K562 (cell line): ENCODE measurements around the gene NAGPA. TPM values are rescaled to one million over a fixed set of nuclear protein-coding genes. Genes with fewer than 3 reads are reported as not detected.

Experiments
- ATAC-seq: fragments of 200-7000 bp; cut with Tn5 transposase; 3 replicates; pipeline ENCODE4 v1.9.1; 2020; ENCODE audit warnings: moderate library complexity
- BruUV-seq: library from RNA; stranded (reverse); fragments of 400-500 nt; replicated peaks from 2 replicates; lab custom pipeline; 2021; lab: Mats Ljungman, UMichigan
- CTCF ChIA-PET: fragments of 300-600 bp; formaldehyde crosslinking; extraction: SDS; loops from one replicate; lab custom pipeline; 2021; ENCODE audit warnings: low intra/inter-chr PET ratio; lab: Yijun Ruan, JAX
- POLR2A ChIA-PET: fragments of 300-600, 350-650 bp; sonication (Branson Sonifier 250); formaldehyde crosslinking; extraction: SDS; loops from one replicate; lab custom pipeline; 2021; ENCODE audit warnings: antibody characterized with exemption, inconsistent platforms; lab: Yijun Ruan, JAX
- DNase-seq, 4 experiments: peaks; one replicate each; pipeline versions ENCODE4 v3.0.0 to v3.0.0-alpha.2; 2011 to 2018; ENCODE audit warnings: low spot score in 3 of 4, mixed read lengths in 3 of 4; ENCODE audit errors: extremely low read depth in 1 of 4
- FAIRE-seq: peaks from 2 replicates; lab custom pipeline; 2011; peaks lifted over from hg19 to GRCh38; lab: Jason Lieb, UNC
- H2AFZ ChIP-seq: 2 replicates; pipeline ENCODE4 v1.6.0; 2011; ENCODE audit warnings: low read depth, low read length, control low read depth, inconsistent platforms
- H3K27ac ChIP-seq: fragments of 200-600 bp; 3 replicates; pipeline ENCODE4 v1.8.0; 2011; ENCODE audit warnings: low read depth, mild to moderate bottlenecking, control low read depth, inconsistent platforms, low read length, moderate library complexity, mixed read lengths; ENCODE audit errors: extremely low read depth
- H3K27me3 ChIP-seq, 2 experiments: fragments of 300-600 bp in 1 of 2; 2 replicates in 1 of 2; 3 replicates in 1 of 2; pipeline versions ENCODE4 v1.6.0 to v1.8.0; 2011; ENCODE audit warnings: inconsistent platforms in 2 of 2, low read length in 2 of 2, mild to moderate bottlenecking in 1 of 2, mixed read lengths in 1 of 2, moderate library complexity in 1 of 2; ENCODE audit not compliant: control insufficient read depth in 2 of 2, insufficient read depth in 2 of 2
- H3K36me3 ChIP-seq: fragments of 300-600 bp; 3 replicates; pipeline ENCODE4 v1.8.0; 2011; ENCODE audit warnings: mild to moderate bottlenecking, low read length, inconsistent platforms; ENCODE audit not compliant: control insufficient read depth, insufficient read depth
- H3K4me1 ChIP-seq, 2 experiments: fragments of 200-600 bp in 1 of 2; replicated peaks in 1 of 2; 2 replicates in 1 of 2; 3 replicates in 1 of 2; pipeline versions ENCODE4 v1.5.1 to v1.8.0; 2011; ENCODE audit warnings: inconsistent platforms in 2 of 2, low read length in 2 of 2, mild to moderate bottlenecking in 1 of 2, mixed read lengths in 1 of 2, moderate library complexity in 1 of 2; ENCODE audit not compliant: control insufficient read depth in 2 of 2, insufficient read depth in 2 of 2
- H3K4me2 ChIP-seq: 2 replicates; pipeline ENCODE4 v1.6.1; 2011; ENCODE audit warnings: low read length, control low read depth, inconsistent platforms, mixed read lengths; ENCODE audit not compliant: insufficient read depth
- H3K4me3 ChIP-seq: fragments of 200-600 bp; sonication (generic), shearing (Covaris generic); 2 replicates; pipeline ENCODE4 v1.5.1; 2016; ENCODE audit warnings: control low read depth, inconsistent platforms
- H3K79me2 ChIP-seq: fragments of 200-600 bp; 3 replicates; pipeline ENCODE4 v1.8.0; 2011; ENCODE audit warnings: low read length, inconsistent platforms; ENCODE audit not compliant: control insufficient read depth, insufficient read depth
- H3K9ac ChIP-seq, 2 experiments: 2 replicates each; pipeline versions ENCODE4 v1.6.0 to v1.6.1; 2011; ENCODE audit warnings: low read depth in 2 of 2, low read length in 2 of 2, control low read depth in 1 of 2, inconsistent platforms in 1 of 2, mild to moderate bottlenecking in 1 of 2, mixed read lengths in 1 of 2; ENCODE audit not compliant: insufficient read depth in 1 of 2
- H3K9me1 ChIP-seq: one replicate; pipeline ENCODE4 v1.6.0; 2011; ENCODE audit warnings: inconsistent platforms, mild to moderate bottlenecking, low read length, moderate library complexity; ENCODE audit not compliant: control insufficient read depth, insufficient read depth
- H3K9me3 ChIP-seq: replicated peaks from 2 replicates; pipeline ENCODE4 v1.5.1; 2011; ENCODE audit warnings: low read depth, low read length, inconsistent platforms; ENCODE audit not compliant: control insufficient read depth, insufficient read depth
- H4K20me1 ChIP-seq: replicated peaks from 2 replicates; pipeline ENCODE4 v1.6.1; 2011; ENCODE audit warnings: low read length, inconsistent platforms, mixed read lengths; ENCODE audit not compliant: control insufficient read depth, insufficient read depth
- BCOR ChIP-seq: fragments of 450-650 bp; IDR thresholded peaks from 2 replicates; pipeline ENCODE4 v1.6.1; 2016
- DIDO1 ChIP-seq: fragments of 450-650 bp; IDR thresholded peaks from 2 replicates; pipeline ENCODE4 v1.6.1; 2016; ENCODE audit warnings: low read depth, missing biosample characterization, missing genetic modification characterization
- PHTF2 ChIP-seq: fragments of 250-450 bp; sonication (Bioruptor Pico); IDR thresholded peaks from 2 replicates; pipeline ENCODE4 v1.5.0; 2021; ENCODE audit warnings: mild to moderate bottlenecking
- PRMT5 ChIP-seq: sonication (generic); formaldehyde crosslinking; IDR thresholded peaks from 2 replicates; pipeline ENCODE4 v1.5.0; 2020; ENCODE audit warnings: missing genetic modification reagents
- ZNF217 ChIP-seq: sonication (generic); formaldehyde crosslinking; IDR thresholded peaks from 2 replicates; pipeline ENCODE4 v1.8.0; 2022; ENCODE audit warnings: mild to moderate bottlenecking, missing genetic modification reagents
- ZNF232 ChIP-seq: sonication (generic); formaldehyde crosslinking; IDR thresholded peaks from 2 replicates; pipeline ENCODE4 v1.8.0; 2022; ENCODE audit warnings: mild to moderate bottlenecking, missing genetic modification reagents
- ZNF239 ChIP-seq: fragments of 250-450 bp; sonication (Bioruptor Pico); IDR thresholded peaks from 2 replicates; pipeline ENCODE4 v1.4.0; 2020; ENCODE audit warnings: mild to moderate bottlenecking
- WGBS: fragments of 100-300 bp; shearing (Covaris generic); methylation state at CpG from one replicate; pipeline ENCODE4 v1.1.6; 2016; ENCODE audit warnings: low coverage, mixed read lengths; ENCODE audit not compliant: insufficient coverage; ENCODE audit errors: missing lambda C conversion rate; 5-methylcytosine and 5-hydroxymethylcytosine counted together
- in situ Hi-C: fragments of 300-500 bp; cut with MboI; formaldehyde crosslinking; loops from 4 replicates; pipeline ENCODE4 v1.15.0; 2018; ENCODE audit warnings: inconsistent platforms, mixed read lengths
- intact Hi-C: fragments of 100-400 bp; cut with micrococcal nuclease; formaldehyde crosslinking; loops from 2 replicates; pipeline ENCODE4 v1.14.2; 2022
- polyA plus RNA-seq, 8 experiments: library from polyadenylated mRNA; depleted of rRNA in 4 of 8; stranded (reverse) in 5 of 8; unstranded in 3 of 8; fragments of >200 nt; fragmentation: Nextera tagmentation in 2 of 8; fragmentation: Illumina TruSeq in 1 of 8; extraction: Ambion mirVana in 2 of 8; extraction: Trizol in 1 of 8; gene quantifications; 2 replicates each; pipeline versions ENCODE4 v1.2.1 to v1.2.3, GENCODE V29; 2011 to 2014; ENCODE audit warnings: inconsistent platforms in 1 of 8, missing spikeins in 1 of 8
- total RNA-seq, 7 experiments: library from RNA; depleted of rRNA in 6 of 7; stranded (reverse); fragments of >200 nt in 6 of 7; fragmentation: Illumina TruSeq in 2 of 7; extraction: Trizol in 2 of 7; gene quantifications; 2 replicates each; pipeline versions ENCODE4 v1.2.1 to v1.2.3, GENCODE V29; 2011 to 2021; ENCODE audit warnings: low replicate concordance in 1 of 7
- TF ChIP-seq, protein P1 (sequence below): sonication (generic); formaldehyde crosslinking; IDR thresholded peaks from 2 replicates; pipeline ENCODE4 v1.8.0; 2022; ENCODE audit warnings: mild to moderate bottlenecking, missing genetic modification reagents, borderline replicate concordance
- TF ChIP-seq, protein P2 (sequence below): sonication (generic); formaldehyde crosslinking; IDR thresholded peaks from 2 replicates; pipeline ENCODE4 v1.8.0; 2022; ENCODE audit warnings: mild to moderate bottlenecking, missing genetic modification reagents
- TF ChIP-seq, protein P3 (sequence below), 2 experiments: fragments of 450-650 bp in 1 of 2; IDR thresholded peaks; 2 replicates each; pipeline ENCODE4 v1.6.1; 2011 to 2017; ENCODE audit warnings: low read depth in 2 of 2, antibody characterized with exemption in 1 of 2, borderline replicate concordance in 1 of 2, low read length in 1 of 2, mild to moderate bottlenecking in 1 of 2, mixed read lengths in 1 of 2; ENCODE audit not compliant: control insufficient read depth in 1 of 2
- TF ChIP-seq, protein P4 (sequence below): fragments of 250-450 bp; sonication (Bioruptor Pico); IDR thresholded peaks from 2 replicates; pipeline ENCODE4 v1.8.0; 2022; ENCODE audit warnings: inconsistent platforms

The NAGPA gene
- total and polyA plus RNA-seq, 9 of the 15 experiments (the other 6 are each of a cell fraction or from before 2014, with no cell fraction given): 0.15 to 12.7 (median 4.6) TPM

DNA sequence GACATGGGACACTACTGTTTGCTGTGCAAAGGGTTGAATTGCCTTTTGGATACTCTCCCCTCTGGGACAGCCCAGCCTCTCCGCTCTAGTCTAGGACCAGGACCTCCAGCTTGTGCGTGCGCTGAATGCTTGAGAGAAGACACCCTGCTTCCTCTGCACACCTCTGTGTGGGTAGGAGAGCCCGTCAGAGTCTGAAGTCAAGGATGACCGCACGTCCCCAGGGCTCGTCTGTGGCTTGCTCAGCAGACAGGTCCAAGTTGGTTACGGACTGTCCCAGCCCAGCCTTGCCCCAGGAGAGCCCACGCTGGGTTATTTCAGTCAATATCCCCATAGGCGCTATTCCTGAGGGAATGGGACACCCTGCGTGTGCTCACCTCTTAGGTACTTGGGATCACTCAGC is 28.3 kb upstream of the NAGPA start:
- 0 out of 2 replicates have a peak, but pooled peaks cover 4% of the 10 kb centered on the region for H4K20me1 ChIP-seq
- no peak for ATAC-seq
- H3K9ac ChIP-seq: no peak overlapping the region
- H3K4me3 ChIP-seq: no peak overlapping the region
- peaks cover 29 to 65% of the 10 kb centered on the region in 2 experiments; a peak in 4 of 5 replicates for H3K27me3 ChIP-seq
- no peak overlapping the region for H2AFZ ChIP-seq
- no peaks in the 10 kb centered on the region for H3K9me1 ChIP-seq
- ChIA-PET CTCF (no interaction called here), POLR2A (no interaction called here)
- no peak overlapping the region for H3K4me2 ChIP-seq
- FAIRE-seq: no peak
- no peaks in the 10 kb centered on the region for H3K36me3 ChIP-seq
- WGBS: 4% methylated on average over 11 of the region's 11 CpGs
- DNase-seq: no peak
- H3K27ac ChIP-seq: no peak overlapping the region
- peaks cover 0 to 5% of the 10 kb centered on the region in 2 experiments; a peak in 2 of 5 replicates for H3K4me1 ChIP-seq
- H3K9me3 ChIP-seq: no peaks in the 10 kb centered on the region
- no TSS peak for BruUV-seq
- intact Hi-C loops: no loop called here
- no peaks in the 10 kb centered on the region for H3K79me2 ChIP-seq
- in situ Hi-C loops: no loop called here
- TF ChIP-seq, protein P1, sequence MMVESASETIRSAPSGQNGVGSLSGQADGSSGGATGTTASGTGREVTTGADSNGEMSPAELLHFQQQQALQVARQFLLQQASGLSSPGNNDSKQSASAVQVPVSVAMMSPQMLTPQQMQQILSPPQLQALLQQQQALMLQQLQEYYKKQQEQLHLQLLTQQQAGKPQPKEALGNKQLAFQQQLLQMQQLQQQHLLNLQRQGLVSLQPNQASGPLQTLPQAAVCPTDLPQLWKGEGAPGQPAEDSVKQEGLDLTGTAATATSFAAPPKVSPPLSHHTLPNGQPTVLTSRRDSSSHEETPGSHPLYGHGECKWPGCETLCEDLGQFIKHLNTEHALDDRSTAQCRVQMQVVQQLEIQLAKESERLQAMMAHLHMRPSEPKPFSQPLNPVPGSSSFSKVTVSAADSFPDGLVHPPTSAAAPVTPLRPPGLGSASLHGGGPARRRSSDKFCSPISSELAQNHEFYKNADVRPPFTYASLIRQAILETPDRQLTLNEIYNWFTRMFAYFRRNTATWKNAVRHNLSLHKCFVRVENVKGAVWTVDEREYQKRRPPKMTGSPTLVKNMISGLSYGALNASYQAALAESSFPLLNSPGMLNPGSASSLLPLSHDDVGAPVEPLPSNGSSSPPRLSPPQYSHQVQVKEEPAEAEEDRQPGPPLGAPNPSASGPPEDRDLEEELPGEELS: no peak
- TF ChIP-seq ZNF232 (CRISPR knock-in tag): no peak
- TF ChIP-seq DIDO1 (tag): no peak
- TF ChIP-seq PRMT5 (CRISPR knock-in tag): no peak
- TF ChIP-seq, protein P2, sequence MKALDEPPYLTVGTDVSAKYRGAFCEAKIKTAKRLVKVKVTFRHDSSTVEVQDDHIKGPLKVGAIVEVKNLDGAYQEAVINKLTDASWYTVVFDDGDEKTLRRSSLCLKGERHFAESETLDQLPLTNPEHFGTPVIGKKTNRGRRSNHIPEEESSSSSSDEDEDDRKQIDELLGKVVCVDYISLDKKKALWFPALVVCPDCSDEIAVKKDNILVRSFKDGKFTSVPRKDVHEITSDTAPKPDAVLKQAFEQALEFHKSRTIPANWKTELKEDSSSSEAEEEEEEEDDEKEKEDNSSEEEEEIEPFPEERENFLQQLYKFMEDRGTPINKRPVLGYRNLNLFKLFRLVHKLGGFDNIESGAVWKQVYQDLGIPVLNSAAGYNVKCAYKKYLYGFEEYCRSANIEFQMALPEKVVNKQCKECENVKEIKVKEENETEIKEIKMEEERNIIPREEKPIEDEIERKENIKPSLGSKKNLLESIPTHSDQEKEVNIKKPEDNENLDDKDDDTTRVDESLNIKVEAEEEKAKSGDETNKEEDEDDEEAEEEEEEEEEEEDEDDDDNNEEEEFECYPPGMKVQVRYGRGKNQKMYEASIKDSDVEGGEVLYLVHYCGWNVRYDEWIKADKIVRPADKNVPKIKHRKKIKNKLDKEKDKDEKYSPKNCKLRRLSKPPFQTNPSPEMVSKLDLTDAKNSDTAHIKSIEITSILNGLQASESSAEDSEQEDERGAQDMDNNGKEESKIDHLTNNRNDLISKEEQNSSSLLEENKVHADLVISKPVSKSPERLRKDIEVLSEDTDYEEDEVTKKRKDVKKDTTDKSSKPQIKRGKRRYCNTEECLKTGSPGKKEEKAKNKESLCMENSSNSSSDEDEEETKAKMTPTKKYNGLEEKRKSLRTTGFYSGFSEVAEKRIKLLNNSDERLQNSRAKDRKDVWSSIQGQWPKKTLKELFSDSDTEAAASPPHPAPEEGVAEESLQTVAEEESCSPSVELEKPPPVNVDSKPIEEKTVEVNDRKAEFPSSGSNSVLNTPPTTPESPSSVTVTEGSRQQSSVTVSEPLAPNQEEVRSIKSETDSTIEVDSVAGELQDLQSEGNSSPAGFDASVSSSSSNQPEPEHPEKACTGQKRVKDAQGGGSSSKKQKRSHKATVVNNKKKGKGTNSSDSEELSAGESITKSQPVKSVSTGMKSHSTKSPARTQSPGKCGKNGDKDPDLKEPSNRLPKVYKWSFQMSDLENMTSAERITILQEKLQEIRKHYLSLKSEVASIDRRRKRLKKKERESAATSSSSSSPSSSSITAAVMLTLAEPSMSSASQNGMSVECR (CRISPR knock-in tag): no peak
- no peak for TF ChIP-seq PHTF2 (CRISPR knock-in tag)
- TF ChIP-seq, protein P3, sequence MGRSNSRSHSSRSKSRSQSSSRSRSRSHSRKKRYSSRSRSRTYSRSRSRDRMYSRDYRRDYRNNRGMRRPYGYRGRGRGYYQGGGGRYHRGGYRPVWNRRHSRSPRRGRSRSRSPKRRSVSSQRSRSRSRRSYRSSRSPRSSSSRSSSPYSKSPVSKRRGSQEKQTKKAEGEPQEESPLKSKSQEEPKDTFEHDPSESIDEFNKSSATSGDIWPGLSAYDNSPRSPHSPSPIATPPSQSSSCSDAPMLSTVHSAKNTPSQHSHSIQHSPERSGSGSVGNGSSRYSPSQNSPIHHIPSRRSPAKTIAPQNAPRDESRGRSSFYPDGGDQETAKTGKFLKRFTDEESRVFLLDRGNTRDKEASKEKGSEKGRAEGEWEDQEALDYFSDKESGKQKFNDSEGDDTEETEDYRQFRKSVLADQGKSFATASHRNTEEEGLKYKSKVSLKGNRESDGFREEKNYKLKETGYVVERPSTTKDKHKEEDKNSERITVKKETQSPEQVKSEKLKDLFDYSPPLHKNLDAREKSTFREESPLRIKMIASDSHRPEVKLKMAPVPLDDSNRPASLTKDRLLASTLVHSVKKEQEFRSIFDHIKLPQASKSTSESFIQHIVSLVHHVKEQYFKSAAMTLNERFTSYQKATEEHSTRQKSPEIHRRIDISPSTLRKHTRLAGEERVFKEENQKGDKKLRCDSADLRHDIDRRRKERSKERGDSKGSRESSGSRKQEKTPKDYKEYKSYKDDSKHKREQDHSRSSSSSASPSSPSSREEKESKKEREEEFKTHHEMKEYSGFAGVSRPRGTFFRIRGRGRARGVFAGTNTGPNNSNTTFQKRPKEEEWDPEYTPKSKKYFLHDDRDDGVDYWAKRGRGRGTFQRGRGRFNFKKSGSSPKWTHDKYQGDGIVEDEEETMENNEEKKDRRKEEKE (IDR thresholded peaks at IDR 0.05; ENCODE audit: borderline replicate concordance in 1 of 2, control insufficient read depth in 1 of 2, low read depth in 2 of 2, low read length in 1 of 2): no peak
- TF ChIP-seq, protein P4, sequence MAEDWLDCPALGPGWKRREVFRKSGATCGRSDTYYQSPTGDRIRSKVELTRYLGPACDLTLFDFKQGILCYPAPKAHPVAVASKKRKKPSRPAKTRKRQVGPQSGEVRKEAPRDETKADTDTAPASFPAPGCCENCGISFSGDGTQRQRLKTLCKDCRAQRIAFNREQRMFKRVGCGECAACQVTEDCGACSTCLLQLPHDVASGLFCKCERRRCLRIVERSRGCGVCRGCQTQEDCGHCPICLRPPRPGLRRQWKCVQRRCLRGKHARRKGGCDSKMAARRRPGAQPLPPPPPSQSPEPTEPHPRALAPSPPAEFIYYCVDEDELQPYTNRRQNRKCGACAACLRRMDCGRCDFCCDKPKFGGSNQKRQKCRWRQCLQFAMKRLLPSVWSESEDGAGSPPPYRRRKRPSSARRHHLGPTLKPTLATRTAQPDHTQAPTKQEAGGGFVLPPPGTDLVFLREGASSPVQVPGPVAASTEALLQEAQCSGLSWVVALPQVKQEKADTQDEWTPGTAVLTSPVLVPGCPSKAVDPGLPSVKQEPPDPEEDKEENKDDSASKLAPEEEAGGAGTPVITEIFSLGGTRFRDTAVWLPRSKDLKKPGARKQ (CRISPR knock-in tag): no peak
- no peak for TF ChIP-seq ZNF217 (CRISPR knock-in tag)
- no peak for TF ChIP-seq BCOR
- no peak for TF ChIP-seq ZNF239 (CRISPR knock-in tag)
